ENCODE data around the gene CFAP58.
A peak's percentile ranks its signal among the peaks of the same experiment; 100 is the strongest.

CFAP58 gene

GRCh38 chr10:104492329-104492940 lies 138.8 kb downstream of the CFAP58 start:
- peak; percentile 67 for DNase-seq

- DNase-seq: no peak
These were observed 144.9 kb downstream of the CFAP58 start for GRCh38 chr10:104498347-104499081.

- no peak for DNase-seq
These were observed 147.8 kb downstream of the CFAP58 start for GRCh38 chr10:104501449-104501848.

- DNase-seq: no peak
These were observed 148.4 kb downstream of the CFAP58 start for GRCh38 chr10:104501864-104502579.

GRCh38 chr10:104502907-104503306 lies 149.3 kb downstream of the CFAP58 start:
- DNase-seq: no peak
